ENCODE results near the gene DAPK2.

- TF ChIP-seq CTCF (IDR thresholded peaks at IDR 0.05) = no peak
- no peak for TF ChIP-seq MAFK (IDR thresholded peaks at IDR 0.05; ENCODE audit: partially characterized antibody)
- TF ChIP-seq POLR2A (IDR thresholded peaks at IDR 0.05; ENCODE audit: low read length) = no peak
- no peak for TF ChIP-seq RCOR1 (IDR thresholded peaks at IDR 0.05; ENCODE audit: low read depth, low read length)
- TF ChIP-seq CHD4 (IDR thresholded peaks at IDR 0.05; ENCODE audit: borderline replicate concordance) = no peak
- no peak for TF ChIP-seq CHD2 (IDR thresholded peaks at IDR 0.05; ENCODE audit: low read length, partially characterized antibody)
- no peak for TF ChIP-seq CEBPB (IDR thresholded peaks at IDR 0.05)
- TF ChIP-seq EP300 (IDR thresholded peaks at IDR 0.05) = no peak
- TF ChIP-seq HDAC2 (IDR thresholded peaks at IDR 0.05) = no peak
- no peak for TF ChIP-seq NFE2L2 (conservative IDR thresholded peaks at IDR 0.05; ENCODE audit: low read length)
- no peak for TF ChIP-seq REST (IDR thresholded peaks at IDR 0.05)
These were observed 67.0 kb downstream of the DAPK2 start for GRCh38 chr15:63979262-63979793.

Data from A549 (cell line).